Keratinocyte (primary cell): Measurements from ENCODE around the gene ERO1B. TPM values are rescaled to one million over a fixed set of nuclear protein-coding genes. Genes with fewer than 3 reads are reported as not detected.

Experiments
- DNase-seq: peaks from one replicate; pipeline ENCODE4 v3.0.0-alpha.2; 2011; ENCODE audit warnings: low read depth, missing footprints, low spot score
- FAIRE-seq: peaks from 2 replicates; lab custom pipeline; 2011; peaks lifted over from hg19 to GRCh38; lab: Jason Lieb, UNC
- H2AFZ ChIP-seq: 2 replicates; pipeline ENCODE4 v1.6.0; 2012; ENCODE audit warnings: low read length, control low read depth, inconsistent platforms; ENCODE audit not compliant: control insufficient read depth
- H3K27ac ChIP-seq: 2 replicates; pipeline ENCODE4 v1.5.1; 2011; ENCODE audit warnings: low read length; ENCODE audit not compliant: control insufficient read depth, insufficient read depth
- H3K27me3 ChIP-seq: 3 replicates; pipeline ENCODE4 v1.6.0; 2011; ENCODE audit warnings: low read length; ENCODE audit not compliant: control insufficient read depth, insufficient read depth; ENCODE audit errors: extremely low read depth
- H3K36me3 ChIP-seq, 2 experiments: 2 replicates in 1 of 2; 3 replicates in 1 of 2; pipeline ENCODE4 v1.5.1; 2011; ENCODE audit warnings: low read length in 2 of 2, mild to moderate bottlenecking in 1 of 2; ENCODE audit not compliant: control insufficient read depth in 2 of 2, insufficient read depth in 2 of 2; ENCODE audit errors: extremely low read depth in 1 of 2
- H3K4me1 ChIP-seq: 3 replicates; pipeline ENCODE4 v1.5.1; 2011; ENCODE audit warnings: low read length; ENCODE audit not compliant: control insufficient read depth, insufficient read depth; ENCODE audit errors: extremely low read depth
- H3K4me2 ChIP-seq: 3 replicates; pipeline ENCODE4 v1.6.0; 2011; ENCODE audit warnings: low read depth, low read length; ENCODE audit not compliant: control insufficient read depth, insufficient read depth; ENCODE audit errors: extremely low read depth
- H3K4me3 ChIP-seq, 3 experiments: fragments of 200-600 bp in 1 of 3; sonication (generic) in 1 of 3; 2 replicates in 2 of 3; 3 replicates in 1 of 3; pipeline ENCODE4 v1.5.1; 2011 to 2016; ENCODE audit warnings: low read length in 3 of 3, mild to moderate bottlenecking in 3 of 3, control low read depth in 2 of 3, inconsistent platforms in 1 of 3, low read depth in 1 of 3, mixed read lengths in 1 of 3, mixed run types in 1 of 3, moderate library complexity in 1 of 3; ENCODE audit not compliant: control insufficient read depth in 2 of 3, insufficient read depth in 2 of 3; ENCODE audit errors: extremely low read depth in 1 of 3
- H3K79me2 ChIP-seq: 2 replicates; pipeline ENCODE4 v1.6.0; 2012; ENCODE audit warnings: low read length; ENCODE audit not compliant: control insufficient read depth, insufficient read depth
- H3K9ac ChIP-seq: 3 replicates; pipeline ENCODE4 v1.6.0; 2011; ENCODE audit warnings: low read length; ENCODE audit not compliant: control insufficient read depth, insufficient read depth; ENCODE audit errors: extremely low read depth
- H3K9me1 ChIP-seq: 3 replicates; pipeline ENCODE4 v1.6.0; 2011; ENCODE audit warnings: low read length; ENCODE audit not compliant: control insufficient read depth, insufficient read depth; ENCODE audit errors: extremely low read depth
- H3K9me3 ChIP-seq: 2 replicates; pipeline ENCODE4 v1.5.1; 2012; ENCODE audit warnings: low read depth, low read length; ENCODE audit not compliant: control insufficient read depth
- H4K20me1 ChIP-seq: 3 replicates; pipeline ENCODE4 v1.6.0; 2011; ENCODE audit warnings: low read length; ENCODE audit not compliant: control insufficient read depth, insufficient read depth; ENCODE audit errors: extremely low read depth
- EZH2 ChIP-seq: IDR thresholded peaks from one replicate; pipeline ENCODE4 v1.6.1; 2012; ENCODE audit warnings: inconsistent platforms, mild to moderate bottlenecking, low read length, moderate library complexity
- dilution Hi-C: fragments of 300-500 bp; cut with MboI; formaldehyde crosslinking; loops from one replicate; pipeline ENCODE4 v1.7.0; 2020; ENCODE audit warnings: low sequenced_read_pairs; ENCODE audit not compliant: extremely low pct_ligation_motif_present
- polyA plus RNA-seq, 5 experiments: library from polyadenylated mRNA; depleted of rRNA in 3 of 5; stranded (reverse) in 3 of 5; stranded (forward) in 1 of 5; unstranded in 1 of 5; fragments of >200 nt; gene quantifications; 1 replicate in 1 of 5; 2 replicates in 3 of 5; 3 replicates in 1 of 5; pipeline versions ENCODE4 v1.2.1 to v1.2.3, GENCODE V29; 2011 to 2012; ENCODE audit warnings: missing spikeins in 2 of 5, low read depth in 1 of 5, low replicate concordance in 1 of 5
- TF ChIP-seq, protein P1 (sequence below), 3 experiments: IDR thresholded peaks in 1 of 3; conservative IDR thresholded peaks in 1 of 3; optimal IDR thresholded peaks in 1 of 3; 2 replicates in 2 of 3; 3 replicates in 1 of 3; pipeline versions ENCODE3 to v1.5.1; 2011; ENCODE audit warnings: low read length in 3 of 3, mild to moderate bottlenecking in 3 of 3, moderate library complexity in 2 of 3, control low read depth in 1 of 3, inconsistent platforms in 1 of 3; ENCODE audit not compliant: insufficient read depth in 2 of 3; ENCODE audit errors: extremely low read depth in 1 of 3

The ERO1B gene
- polyA plus RNA-seq, 1 donor (not counting 4 experiments of a cell fraction or from before 2014, with no cell fraction given) = 3.1 TPM

DNA sequence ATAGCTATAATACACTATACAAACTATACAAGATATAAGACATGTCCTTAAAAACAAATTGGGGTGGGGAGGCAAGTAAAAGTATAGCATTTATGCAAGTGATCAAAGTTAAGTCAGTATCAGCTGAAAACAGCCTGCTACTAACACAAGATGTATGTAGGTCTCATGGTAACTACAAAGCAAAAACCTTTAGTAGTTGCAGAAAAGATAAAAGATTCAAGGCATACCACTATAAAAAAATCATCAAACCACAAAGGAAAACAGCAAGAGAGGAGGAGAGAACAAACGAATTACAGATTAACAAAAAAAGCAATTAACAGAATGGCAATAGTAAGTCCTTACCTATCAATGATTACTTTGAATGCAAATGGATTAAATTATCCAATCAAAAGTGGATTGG, 22.7 kb downstream of the ERO1B start:
- no peak overlapping the region for H3K27ac ChIP-seq
- H4K20me1 ChIP-seq = no peaks in the 10 kb centered on the region
- H3K27me3 ChIP-seq = no peaks in the 10 kb centered on the region
- FAIRE-seq = no peak
- no peaks in the 10 kb centered on the region for H3K9me1 ChIP-seq
- no peak overlapping the region for H2AFZ ChIP-seq
- no peak overlapping the region for H3K4me2 ChIP-seq
- H3K4me3 ChIP-seq = no peak overlapping the region
- H3K79me2 ChIP-seq = no peaks in the 10 kb centered on the region
- no peak for DNase-seq
- TF ChIP-seq, protein P1, sequence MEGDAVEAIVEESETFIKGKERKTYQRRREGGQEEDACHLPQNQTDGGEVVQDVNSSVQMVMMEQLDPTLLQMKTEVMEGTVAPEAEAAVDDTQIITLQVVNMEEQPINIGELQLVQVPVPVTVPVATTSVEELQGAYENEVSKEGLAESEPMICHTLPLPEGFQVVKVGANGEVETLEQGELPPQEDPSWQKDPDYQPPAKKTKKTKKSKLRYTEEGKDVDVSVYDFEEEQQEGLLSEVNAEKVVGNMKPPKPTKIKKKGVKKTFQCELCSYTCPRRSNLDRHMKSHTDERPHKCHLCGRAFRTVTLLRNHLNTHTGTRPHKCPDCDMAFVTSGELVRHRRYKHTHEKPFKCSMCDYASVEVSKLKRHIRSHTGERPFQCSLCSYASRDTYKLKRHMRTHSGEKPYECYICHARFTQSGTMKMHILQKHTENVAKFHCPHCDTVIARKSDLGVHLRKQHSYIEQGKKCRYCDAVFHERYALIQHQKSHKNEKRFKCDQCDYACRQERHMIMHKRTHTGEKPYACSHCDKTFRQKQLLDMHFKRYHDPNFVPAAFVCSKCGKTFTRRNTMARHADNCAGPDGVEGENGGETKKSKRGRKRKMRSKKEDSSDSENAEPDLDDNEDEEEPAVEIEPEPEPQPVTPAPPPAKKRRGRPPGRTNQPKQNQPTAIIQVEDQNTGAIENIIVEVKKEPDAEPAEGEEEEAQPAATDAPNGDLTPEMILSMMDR (optimal IDR thresholded peaks at IDR 0.05 in 1 of 3, IDR thresholded peaks at IDR 0.05 in 1 of 3, conservative IDR thresholded peaks at IDR 0.05 in 1 of 3; ENCODE audit: extremely low read depth in 1 of 3, insufficient read depth in 2 of 3, low read length in 3 of 3) = no peak
- H3K9me3 ChIP-seq = no peaks in the 10 kb centered on the region
- H3K36me3 ChIP-seq = no peaks in the 10 kb centered on the region
- H3K4me1 ChIP-seq = no peaks in the 10 kb centered on the region
- H3K9ac ChIP-seq = no peak overlapping the region
- dilution Hi-C loops = no loop called here

DNA sequence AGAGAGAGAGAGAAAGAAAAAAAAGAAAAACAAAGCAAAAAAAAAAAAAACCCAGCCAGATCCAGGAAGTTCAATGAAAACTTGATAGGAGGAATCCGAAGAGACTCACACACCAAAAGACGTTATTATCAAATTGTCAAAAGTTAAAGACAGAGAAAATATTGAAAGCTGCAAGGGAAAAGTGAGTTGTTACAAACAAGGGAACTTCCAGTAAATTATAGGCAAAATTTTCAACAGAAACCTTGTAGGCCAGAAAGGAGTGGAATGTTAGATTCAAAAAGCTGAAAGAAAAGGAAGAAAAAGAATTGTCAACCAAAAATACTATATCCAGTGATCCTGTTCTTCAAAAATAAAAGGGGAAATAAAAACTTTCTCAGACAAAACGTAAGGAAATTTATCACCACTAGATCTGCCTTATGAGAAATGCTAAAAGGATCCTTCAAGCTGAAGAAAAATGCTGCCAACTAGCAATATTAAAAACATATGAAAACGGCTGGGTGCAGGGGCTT, 23.6 kb downstream of the ERO1B start:
- Histone ChIP-seq H4K20me1 (no peaks in the 10 kb centered on the region), H3K27me3 (no peaks in the 10 kb centered on the region), H3K27ac (no peak overlapping the region), H3K9me1 (no peaks in the 10 kb centered on the region), H3K4me3 (no peak overlapping the region), H3K9me3 (no peaks in the 10 kb centered on the region), H3K79me2 (no peaks in the 10 kb centered on the region), H2AFZ (no peak overlapping the region), H3K4me2 (no peak overlapping the region), H3K9ac (no peak overlapping the region), H3K4me1 (no peaks in the 10 kb centered on the region), H3K36me3 (no peaks in the 10 kb centered on the region)
- dilution Hi-C loops = no loop called here
- no peak for DNase-seq
- TF ChIP-seq, protein P1 (optimal IDR thresholded peaks at IDR 0.05 in 1 of 3, IDR thresholded peaks at IDR 0.05 in 1 of 3, conservative IDR thresholded peaks at IDR 0.05 in 1 of 3; ENCODE audit: extremely low read depth in 1 of 3, insufficient read depth in 2 of 3, low read length in 3 of 3) = no peak
- no peak for TF ChIP-seq EZH2
- FAIRE-seq = no peak
